Measurements from ENCODE around the gene TMEM141.
"Not testable (repeated sequence)": the region's sequence is repeated elsewhere in the genome, so short reads cannot be mapped to it uniquely, and the experiment has no call there.

Gene TMEM141

DNA sequence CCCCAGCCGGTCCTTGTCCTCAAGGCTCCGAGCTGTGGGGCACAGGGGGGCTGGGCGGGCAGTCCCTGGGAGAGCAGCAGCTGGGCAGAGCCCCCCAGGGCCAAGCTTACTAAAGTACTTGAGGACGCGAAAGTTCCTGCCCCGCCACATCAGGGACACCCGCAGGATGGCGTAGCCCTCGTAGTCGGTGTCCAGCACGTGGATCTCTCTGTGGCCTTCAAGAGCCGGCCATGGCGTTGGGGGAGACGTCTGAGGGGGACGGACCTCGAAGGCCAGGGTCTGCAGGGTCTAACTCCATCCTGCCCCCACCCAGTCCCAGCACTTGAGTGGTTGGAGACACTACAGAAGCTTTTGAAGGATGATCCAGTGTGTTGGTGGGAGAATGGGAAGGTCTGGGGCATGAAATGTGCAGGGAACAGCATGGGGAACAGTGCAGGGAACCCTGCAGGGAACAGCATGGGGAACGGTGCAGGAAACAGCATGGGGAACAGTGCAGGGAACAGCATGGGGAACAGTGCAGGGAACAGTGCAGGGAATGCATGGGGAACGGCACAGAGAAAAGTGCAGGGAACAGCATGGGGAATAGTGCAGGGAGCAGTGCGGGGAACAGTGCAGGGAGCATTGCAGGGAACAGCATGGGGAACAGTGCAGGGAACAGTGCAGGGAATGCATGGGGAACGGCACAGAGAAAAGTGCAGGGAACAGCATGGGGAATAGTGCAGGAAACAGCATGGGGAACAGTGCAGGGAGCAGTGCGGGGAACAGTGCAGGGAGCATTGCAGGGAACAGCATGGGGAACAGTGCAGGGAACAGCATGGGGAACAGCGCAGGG, 35.6 kb upstream of the TMEM141 start:
- DNase-seq (ENCODE audit: low spot score): not testable (repeated sequence)

DNA sequence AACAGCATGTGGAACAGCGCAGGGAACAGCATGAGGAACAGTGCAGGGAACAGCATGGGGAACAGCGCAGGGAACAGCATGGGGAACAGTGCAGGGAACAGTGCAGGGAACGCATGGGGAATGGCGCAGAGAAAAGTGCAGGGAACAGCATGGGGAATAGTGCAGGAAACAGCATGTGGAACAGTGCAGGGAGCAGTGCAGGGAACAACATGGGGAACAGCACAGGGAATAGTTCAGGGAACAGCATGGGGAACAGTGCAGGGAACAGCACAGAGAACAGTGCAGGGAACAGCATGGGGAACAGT, 35.1 kb upstream of the TMEM141 start:
- DNase-seq (ENCODE audit: low spot score): no peak

DNA sequence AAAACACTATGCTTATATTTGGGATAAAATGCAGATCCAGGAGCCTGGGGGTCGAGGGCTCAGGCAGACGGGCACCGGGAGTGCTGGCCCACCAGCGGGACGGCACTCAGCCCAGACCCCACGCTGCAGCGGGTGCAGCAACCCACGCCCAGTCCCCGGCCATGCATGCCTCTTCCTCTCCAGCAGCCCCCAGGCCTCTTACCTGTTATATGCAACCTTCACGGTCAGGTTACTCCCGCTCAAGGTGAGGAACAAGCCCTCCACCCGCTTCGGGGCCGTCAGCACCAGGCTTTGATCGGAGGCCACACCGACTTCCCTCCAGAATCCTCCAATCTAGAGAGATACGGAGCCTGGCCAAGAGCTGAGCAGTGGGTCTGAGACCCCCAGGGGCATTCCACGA, 34.3 kb upstream of the TMEM141 start:
- no peak for DNase-seq (ENCODE audit: low spot score)

DNA sequence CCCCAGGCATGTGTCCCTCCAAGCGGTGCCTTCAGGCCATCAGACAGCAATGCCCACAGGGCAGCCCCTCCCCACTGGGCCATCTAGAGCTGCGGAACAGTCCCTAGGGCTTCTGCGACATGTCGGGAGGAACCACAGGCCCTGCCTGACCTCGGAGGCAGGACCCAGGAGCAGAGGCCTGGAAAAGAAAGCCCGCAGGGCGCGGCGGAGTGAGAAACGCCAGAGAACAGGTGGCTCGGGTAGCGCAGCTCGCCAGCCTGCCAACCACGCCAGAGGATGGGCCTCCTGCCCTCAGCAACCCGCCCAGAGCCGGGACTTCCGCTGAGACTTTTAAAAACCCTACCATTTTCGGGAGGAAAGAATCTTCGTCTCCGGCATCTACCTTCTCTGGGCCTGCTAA, 33.8 kb upstream of the TMEM141 start:
- no peak for DNase-seq (ENCODE audit: low spot score)

DNA sequence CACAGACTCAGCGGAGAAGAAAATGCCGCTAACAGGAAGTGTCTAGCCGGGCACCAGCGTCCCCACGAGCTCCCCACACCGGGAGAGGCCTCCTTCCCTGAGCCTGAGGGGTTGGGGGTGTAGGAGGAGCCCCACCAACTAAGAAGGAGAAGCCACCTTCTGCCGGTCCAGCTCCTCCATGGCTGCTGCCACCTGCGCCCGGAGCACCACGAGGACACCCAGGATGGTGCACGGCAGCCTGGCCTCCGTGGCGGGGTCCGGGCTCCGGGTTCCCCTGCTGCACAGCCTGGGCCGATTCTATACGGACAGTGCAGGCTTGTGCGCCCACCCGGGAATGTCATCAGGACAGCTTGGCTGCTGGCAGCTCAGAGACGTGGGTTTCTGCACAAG, 33.4 kb upstream of the TMEM141 start:
- DNase-seq (ENCODE audit: low spot score): no peak

DNA sequence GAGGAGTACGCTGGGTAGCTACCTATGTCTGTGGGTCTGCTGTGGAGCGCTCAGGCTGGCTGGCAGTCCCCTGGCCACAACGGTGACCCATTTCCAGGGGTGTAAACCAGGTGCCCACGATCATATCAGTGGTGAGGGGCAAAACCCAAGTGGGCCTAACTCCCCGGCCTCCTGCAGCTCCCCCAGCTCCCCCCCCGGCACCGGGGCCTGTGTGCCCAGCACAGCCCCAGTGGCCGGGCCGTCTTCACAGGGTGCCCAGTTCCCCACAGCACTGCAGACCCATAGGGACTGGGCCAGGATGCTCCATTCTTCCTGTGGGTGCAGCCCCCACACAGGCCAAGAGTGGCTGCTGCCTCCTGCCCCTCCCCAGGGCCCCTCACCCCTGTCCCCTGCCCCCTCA, 32.1 kb upstream of the TMEM141 start:
- no peak for DNase-seq (ENCODE audit: low spot score)

DNA sequence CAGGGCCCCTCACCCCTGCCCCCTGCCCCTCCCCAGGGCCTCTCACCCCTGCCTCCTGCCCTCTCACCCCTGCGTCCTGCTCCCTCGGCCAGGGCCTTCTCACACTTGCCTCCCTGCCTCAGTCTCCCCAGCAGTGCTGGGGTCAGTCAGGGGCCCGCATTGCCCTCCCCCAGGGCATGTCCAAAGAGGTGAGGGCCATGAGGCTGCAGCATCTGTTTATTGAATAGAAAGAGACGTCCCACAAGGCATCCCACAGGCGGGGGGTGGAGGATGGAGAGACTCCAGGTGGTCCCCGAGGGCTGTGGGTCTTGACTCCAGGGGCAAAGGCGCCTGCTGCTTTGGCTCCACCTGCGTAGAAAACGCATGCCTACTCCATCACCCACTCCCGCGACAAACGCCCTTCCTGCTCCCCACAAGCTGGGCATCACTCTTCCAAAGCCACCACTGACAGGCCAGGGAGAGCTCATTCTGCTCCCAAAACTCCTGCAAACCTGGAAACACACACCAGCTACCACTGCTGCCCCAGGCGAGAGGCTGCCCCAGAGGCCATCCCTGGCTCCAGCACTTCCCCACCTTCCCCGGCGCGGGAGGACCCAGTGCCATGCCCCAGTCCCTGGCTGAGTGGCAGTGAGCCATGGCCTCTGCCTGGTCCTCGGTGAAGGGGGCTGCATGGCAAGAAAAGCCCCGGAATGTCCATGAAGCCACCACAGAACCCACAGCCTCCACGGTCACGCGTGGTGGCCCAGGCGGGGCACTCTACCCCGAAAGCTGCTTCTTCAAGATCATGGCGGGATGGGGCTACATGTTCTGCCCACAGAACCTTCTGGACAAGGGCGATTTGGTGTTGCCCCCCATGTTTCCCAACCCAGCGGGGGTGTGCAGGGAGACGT, 31.5 kb upstream of the TMEM141 start:
- DNase-seq (ENCODE audit: low spot score): no peak

DNA sequence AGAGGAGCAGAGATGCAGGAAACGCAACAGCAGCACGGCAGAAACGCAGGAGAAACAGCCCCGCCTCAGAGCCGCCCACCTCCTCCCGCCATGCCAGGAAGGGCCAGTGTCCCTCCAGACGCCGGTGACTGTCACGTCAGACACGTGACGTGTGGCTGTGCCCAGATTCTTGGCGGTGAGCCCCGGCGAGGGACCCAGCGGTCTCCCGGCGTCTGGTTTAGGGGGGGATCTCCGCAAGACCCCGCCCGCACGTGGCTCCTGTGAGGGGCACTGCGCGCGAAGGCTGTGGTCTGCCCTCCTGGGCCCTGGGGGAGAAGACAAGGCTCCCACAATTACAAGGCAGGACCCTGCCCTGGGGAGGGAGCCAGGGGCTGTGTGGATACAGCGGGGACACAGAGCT, 30.7 kb upstream of the TMEM141 start:
- DNase-seq (ENCODE audit: low spot score): no peak

DNA sequence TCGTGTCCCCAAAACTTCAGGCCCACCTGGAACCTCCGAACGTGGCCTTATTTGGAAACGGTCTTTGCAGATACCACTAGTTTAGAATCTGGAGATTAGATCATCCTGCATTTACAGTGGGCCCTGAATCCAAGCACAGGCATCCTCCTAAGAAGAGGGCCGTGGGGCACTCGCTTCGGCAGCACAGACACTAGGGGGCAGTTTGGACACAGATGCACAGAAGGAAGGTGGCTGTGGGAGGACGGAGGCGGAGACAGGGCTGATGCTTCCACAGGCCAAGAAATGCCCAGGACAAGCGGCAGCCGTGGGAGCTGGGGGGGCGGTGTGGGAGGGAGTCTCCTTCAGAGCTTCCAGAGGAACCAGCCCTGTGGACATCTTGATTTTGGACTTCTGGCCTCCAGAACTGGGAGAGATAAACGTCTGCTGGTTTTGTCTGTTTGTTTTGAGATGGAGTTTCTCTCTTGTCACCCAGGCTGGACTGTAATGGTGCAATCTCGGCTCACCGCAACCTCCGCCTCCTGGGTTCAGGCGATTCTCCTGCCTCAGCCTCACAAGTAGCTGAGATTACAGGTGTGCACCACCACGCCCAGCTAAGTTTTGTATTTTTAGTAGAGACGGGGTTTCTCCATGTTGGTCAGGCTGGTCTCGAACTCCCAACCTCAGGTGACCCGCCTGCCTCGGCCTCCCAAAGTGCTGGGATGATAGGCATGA, 30.2 kb upstream of the TMEM141 start:
- peak; percentile 40 for DNase-seq (ENCODE audit: low spot score)

DNA sequence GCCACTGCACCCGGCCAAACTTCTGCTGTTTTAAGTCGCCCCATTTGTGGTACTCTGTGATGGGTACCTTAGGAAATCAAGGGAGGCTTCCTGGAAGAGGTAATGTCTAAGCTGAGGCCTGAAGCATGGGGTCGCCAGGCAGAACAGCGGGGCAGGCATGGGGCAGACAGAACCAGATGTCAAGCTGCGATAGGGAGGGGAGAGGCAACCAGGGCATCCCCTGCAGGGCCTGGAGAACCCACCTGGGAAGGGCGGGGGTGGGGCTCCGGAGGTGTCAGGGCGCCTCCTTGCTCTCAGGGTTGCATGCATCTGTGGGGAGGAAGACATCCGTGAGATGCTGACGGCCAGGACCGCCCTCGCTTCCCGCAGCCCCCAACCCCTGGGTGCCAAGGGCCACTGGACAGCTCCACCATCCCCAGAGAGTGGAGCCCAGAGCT, 29.6 kb upstream of the TMEM141 start:
- DNase-seq (ENCODE audit: low spot score): no peak

DNA sequence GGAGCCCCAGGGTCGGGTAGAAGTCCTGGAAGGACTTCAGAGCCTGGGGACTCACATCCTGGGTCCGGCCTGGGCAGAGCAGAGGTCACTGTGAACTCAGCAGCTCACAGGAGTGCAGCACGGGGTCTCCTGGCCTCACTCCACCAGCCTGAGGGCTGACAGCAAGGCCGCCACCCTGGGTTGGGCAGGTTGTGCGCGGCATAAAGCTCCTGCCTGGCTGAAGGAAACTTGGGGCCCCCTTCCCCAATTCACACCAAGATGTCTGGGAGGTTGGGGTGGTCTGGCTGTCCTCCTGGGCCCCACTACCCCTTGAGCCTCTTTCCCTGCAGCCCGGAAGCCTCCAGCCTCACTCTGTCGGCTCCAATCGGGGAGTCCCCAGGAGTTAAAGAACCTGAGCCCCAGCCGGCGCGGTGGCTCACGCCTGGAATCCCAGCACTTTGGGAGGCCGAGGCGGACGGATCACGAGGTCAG, 28.9 kb upstream of the TMEM141 start:
- no peak for DNase-seq (ENCODE audit: low spot score)

DNA sequence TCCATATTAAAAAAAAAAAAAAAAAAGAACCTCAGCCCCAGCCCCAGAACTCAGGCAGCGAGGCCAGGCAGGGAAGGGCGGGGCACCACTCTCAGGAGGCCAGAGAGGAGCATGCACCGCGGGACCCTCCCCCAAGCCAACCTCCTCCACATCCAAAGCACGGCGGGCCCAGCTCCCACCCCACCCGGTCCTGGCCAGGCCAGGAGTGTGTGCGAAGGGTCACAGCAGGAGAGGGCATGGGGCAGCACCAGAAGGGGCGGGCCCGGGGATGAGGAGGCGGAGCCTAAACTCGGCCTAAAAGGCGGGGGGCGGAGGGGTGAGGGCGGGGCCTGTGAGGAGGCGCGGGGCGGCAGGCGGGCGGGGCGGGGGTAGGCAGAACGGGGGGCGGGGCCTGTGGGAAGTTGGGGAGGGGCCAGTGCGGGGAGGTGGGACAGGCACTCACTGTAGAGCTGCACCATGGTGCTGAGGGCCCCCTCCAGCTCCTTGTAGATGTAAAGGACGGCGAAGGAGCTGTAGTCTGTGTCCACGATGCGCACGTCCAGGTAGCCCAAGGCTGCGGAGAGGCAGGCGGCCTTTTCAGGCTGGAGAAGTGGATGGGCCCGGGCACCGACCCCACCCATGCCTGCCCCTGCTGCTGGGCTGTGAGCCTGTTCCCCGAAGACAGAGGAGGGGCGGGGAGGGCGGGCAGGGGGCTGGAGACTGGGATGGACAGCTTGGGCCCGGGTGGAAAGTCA, 28.1 kb upstream of the TMEM141 start:
- no peak for DNase-seq (ENCODE audit: low spot score)

DNA sequence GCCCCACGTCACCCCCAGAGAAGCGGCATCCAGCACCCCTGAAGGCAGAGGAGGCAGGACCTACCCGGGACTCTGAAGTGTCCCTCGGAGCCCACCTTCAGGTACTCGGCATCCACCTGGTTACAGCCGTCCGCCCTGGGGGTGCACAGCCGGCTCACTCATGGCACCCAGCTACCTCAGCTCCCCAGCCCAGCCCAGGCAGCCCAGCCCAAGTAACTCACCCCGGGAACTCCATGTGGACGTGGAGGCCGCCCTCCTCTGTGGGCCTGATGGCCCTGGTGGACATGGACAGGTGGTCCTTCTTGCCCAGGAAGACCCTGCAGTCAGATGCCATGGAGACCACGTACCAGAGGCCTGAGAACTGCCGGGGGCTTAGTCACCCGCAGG, 27.5 kb upstream of the TMEM141 start:
- no peak for DNase-seq (ENCODE audit: low spot score)

DNA sequence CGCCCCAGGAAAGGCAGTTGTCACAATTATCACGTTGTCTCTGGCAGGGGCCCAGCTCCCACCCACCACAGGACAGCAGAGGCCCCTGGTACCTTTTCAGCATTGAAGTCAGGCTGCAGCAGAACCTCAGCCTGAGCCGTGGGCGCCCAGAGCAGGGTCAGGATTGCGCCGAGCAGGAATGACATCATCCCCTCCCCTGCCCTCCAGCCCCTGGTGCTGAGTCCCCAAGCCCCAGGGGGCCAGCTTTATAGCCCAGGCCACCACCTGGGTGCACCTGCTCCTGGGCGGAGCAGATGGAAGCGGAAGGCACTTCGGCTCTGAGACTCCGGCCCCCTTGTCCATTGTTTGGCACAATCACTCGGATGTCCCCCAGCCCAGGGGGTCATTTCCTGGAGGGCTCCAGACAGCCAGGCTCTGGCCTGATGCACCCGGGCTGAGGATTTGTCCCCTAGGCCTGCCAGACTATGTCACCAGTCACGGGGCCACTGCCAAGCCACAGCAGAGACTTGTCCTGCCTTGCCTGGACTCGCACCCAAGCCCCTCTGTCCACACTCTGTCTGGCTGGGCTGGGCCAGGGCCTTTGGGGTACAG, 26.7 kb upstream of the TMEM141 start, which contains the start of gene LCN15:
LCN15 (minus strand) TSS at position 218 of the 591 bp plus-strand sequence; CDS start at position 188, 30 bp downstream.
- DNase-seq (ENCODE audit: low spot score): no peak

DNA sequence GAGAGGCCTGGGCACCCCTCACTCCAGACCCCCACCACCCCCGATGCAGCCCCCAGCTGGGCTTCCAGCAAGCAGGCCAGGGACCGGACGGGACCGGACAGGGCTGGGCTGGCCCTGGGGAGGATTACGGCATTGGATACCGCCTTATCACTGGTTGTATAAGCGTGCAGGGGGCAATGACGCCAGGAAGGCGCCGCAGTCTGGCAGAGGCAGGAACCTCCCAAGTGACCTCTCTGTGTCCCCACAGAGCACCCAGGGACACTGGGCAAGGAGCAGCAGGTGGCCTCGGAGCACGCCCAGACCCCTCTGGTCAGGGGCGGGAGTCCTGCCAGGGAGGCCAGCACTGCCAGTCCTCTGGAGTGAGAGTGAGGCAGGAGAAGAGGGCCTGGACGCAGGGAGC, 26.1 kb upstream of the TMEM141 start:
- DNase-seq (ENCODE audit: low spot score): no peak

DNA sequence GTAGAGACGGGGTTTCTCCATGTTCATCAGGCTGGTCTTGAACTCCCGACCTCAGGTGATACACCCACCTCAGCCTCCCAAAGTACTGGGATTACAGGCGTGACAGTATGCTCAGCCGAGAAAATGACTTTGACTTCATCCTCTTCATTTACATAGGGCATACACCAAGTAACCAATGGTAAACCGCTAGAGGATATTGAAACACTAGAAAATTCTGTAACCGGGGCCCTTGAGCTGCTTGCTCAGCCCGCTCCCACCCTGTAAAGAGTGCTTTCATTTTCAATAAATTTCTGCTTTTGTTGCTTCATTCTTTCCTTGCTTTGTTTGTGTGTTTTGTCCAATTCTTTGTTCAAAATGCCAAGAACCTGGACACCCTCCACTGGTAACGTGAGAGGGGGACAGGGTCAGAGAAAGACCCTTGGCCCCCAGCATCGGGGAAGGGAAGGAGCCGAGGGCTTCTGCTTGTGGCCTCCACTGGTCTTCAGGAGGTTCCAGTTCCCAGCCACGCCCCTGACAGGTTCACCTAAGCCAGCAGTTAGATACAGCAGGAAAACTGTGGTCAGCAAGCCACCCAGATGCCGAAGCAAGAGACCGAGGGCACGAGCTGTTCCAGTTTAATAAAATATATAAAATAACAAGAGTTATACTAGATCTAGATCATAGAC, 25.3 kb upstream of the TMEM141 start:
- DNase-seq (ENCODE audit: low spot score): not testable (repeated sequence)

DNA sequence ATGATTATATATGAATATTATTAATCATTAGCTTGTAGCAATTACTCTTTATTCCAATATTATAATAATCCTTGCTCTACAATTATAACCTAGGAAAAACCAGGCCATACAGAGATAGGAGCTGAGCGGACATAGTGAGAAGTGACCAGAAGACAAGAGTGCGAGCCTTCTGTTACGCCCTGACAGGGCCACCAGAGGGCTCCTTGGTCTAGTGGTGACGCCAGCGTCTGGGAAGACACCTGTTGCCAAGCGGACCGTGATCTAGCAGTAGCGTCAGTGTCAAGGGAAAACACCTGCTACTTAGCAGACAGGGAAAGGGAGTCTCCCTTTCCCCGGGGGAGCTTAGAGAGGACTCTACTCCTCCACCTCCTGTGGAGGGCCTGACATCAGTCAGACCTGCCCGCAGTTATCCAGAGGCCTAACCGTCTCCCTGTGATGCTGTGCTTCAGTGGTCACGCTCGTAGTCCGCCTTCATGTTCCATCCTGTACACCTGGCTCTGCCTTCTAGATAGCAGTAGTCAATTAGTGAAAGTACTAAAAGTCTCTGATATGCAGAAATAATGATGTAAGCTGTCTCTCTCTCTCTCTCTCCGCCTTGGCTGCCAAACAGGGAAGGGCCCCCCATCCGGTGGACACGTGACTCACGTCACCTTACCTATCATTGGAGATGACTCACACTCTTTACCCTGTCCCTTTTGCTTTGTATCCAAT, 24.6 kb upstream of the TMEM141 start:
- DNase-seq (ENCODE audit: low spot score): not testable (repeated sequence)

DNA sequence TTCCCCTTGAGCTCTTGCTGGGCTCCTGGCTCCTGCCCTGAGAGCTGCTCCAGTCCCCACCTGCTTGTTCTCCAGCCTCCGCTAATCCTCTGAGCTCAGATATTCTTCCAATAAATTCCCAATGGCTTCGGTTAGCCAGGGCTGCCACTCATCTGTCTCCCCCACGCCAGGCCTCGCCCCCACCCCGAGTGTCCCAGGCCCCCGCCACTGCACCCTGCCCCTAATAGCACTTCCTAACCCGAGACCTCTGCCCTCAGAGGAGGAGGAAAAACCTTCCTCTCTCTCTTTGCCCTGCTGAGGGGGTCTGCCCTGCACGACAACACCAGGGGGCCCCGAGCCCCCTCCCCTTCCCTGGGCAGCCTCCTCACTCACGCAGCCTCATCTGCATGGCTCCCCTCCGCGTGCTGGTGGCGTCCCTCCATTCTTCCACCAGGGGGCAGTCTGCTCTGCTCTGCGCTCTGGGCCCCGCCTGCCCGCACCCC, 21.4 kb upstream of the TMEM141 start:
- no peak for DNase-seq (ENCODE audit: low spot score)

DNA sequence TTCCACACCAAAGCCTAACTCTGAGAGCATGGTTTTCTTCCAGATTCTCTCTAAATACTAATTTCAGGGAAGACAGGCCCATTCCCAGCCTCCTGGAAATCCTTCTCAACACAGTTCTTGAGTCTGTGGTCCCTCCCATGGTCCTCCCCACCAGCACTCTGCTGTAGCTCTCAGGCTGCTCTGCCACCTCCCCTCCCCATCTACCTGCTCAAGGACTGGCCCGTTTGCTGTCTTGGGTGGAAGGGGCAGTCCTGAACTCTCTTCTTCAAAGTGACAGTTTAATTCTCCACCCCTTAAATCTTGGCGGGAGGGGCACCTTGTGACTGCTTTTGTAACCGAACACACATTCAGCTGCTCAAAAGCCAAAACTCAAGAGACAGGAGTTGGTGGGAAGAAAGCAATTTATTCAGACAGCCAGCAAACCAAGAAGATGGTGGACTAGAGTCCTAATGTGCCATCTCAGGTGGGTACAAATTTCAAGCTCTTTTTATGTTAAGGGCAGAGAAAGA, 19.2 kb upstream of the TMEM141 start:
- DNase-seq (ENCODE audit: low spot score): no peak

Data from kidney capillary endothelial cell (primary cell).